Stomach (tissue), 9 donors: ENCODE results near the gene CUEDC2. TPM values are rescaled to one million over a fixed set of nuclear protein-coding genes. Genes with fewer than 3 reads are reported as not detected.
A peak's percentile ranks its signal among the peaks of the same experiment; 100 is the strongest.

Source experiments
- DNase-seq, 2 donors: peaks; one replicate each; pipeline versions ENCODE4 v3.0.0 to v3.0.0-alpha.2; 2013 to 2019
- H3K27ac ChIP-seq, 5 donors: fragments of 200-600 bp in 4 of 5; sonication (generic) in 4 of 5; one replicate each; pipeline ENCODE4 v1.5.1; 2013 to 2019; ENCODE audit warnings: mild to moderate bottlenecking in 1 of 5, moderate library complexity in 1 of 5
- H3K27me3 ChIP-seq, 3 donors: fragments of 200-600 bp; sonication (generic); one replicate each; pipeline ENCODE4 v1.5.1; 2017 to 2019; ENCODE audit warnings: mixed run types in 1 of 3
- H3K36me3 ChIP-seq, 4 donors: fragments of 200-600 bp; sonication (generic); 1 replicate in 3 of 4; 2 replicates in 1 of 4; pipeline ENCODE4 v1.5.1; 2016 to 2019
- H3K4me1 ChIP-seq, 4 donors: fragments of 200-600 bp; sonication (generic); one replicate each; pipeline ENCODE4 v1.5.1; 2016 to 2019
- H3K4me3 ChIP-seq, 4 donors: fragments of 200-600 bp; sonication (generic) in 3 of 4; one replicate each; pipeline ENCODE4 v1.5.1; 2016 to 2019; ENCODE audit warnings: mild to moderate bottlenecking in 1 of 4
- H3K9me3 ChIP-seq, 4 donors: fragments of 200-600 bp; sonication (generic); one replicate each; pipeline ENCODE4 v1.5.1; 2016 to 2019
- CTCF ChIP-seq, 7 experiments: fragments of 450-650 bp in 4 of 7; fragments of 200-600 bp in 3 of 7; sonication (generic) in 3 of 7; IDR thresholded peaks; one replicate each; pipeline ENCODE4 v1.5.1; 2016 to 2019; ENCODE audit warnings: antibody characterized with exemption in 7 of 7, control low read depth in 2 of 7, mild to moderate bottlenecking in 1 of 7
- EP300 ChIP-seq: sonication (generic); formaldehyde crosslinking; IDR thresholded peaks from one replicate; pipeline ENCODE4 v1.6.1; 2017; ENCODE audit warnings: antibody characterized with exemption
- POLR2A ChIP-seq, 4 donors: fragments of 450-650 bp; IDR thresholded peaks; one replicate each; pipeline ENCODE4 v1.6.1; 2016; ENCODE audit warnings: antibody characterized with exemption in 4 of 4, control low read depth in 2 of 4, mild to moderate bottlenecking in 1 of 4, moderate library complexity in 1 of 4
- POLR2AphosphoS5 ChIP-seq, 3 donors: sonication (generic); formaldehyde crosslinking; IDR thresholded peaks; one replicate each; pipeline ENCODE4 v1.6.1; 2016; ENCODE audit warnings: antibody characterized with exemption in 3 of 3
- WGBS, 5 donors: extraction: QIAGEN DNeasy Blood & Tissue Kit in 3 of 5; methylation state at CpG; one replicate each; pipeline versions ENCODE4 v1.1.5 to v1.1.7; 2013 to 2018; 5-methylcytosine and 5-hydroxymethylcytosine counted together
- intact Hi-C: fragments of 100-400 bp; cut with DNase I; formaldehyde crosslinking; loops from one replicate; pipeline ENCODE4 v1.15.1; 2023; ENCODE audit warnings: low total_unique reads
- polyA plus RNA-seq, 3 donors: library from polyadenylated mRNA; stranded (reverse); fragments of 200-250 nt; gene quantifications; one replicate each; pipeline ENCODE4 v1.2.3, GENCODE V29; 2013
- total RNA-seq, 5 donors: library from RNA; depleted of rRNA; stranded (reverse); fragments of >200 nt; gene quantifications; one replicate each; pipeline versions ENCODE4 v1.1.0 to v1.2.3, GENCODE V29; 2014 to 2016
- donor health status: healthy with polysubstance abuse.
- donor health status: Bipolar disorder and iron deficiency.
- donor health status: healthy.

CUEDC2 gene
- total and polyA plus RNA-seq, 8 donors = 15.9 to 145 (median 41.2) TPM

GRCh38 chr10:102465466-102465865 is 33.1 kb upstream of the CUEDC2 start:
- intact Hi-C loops = no loop called here
- DNase-seq = no peak
- Histone ChIP-seq H3K27ac (no peak overlapping the region), H3K36me3 (peaks cover 0 to 10% (median under 1%) of the 10 kb centered on the region in 4 donors), H3K4me3 (no peak overlapping the region), H3K9me3 (no peaks in the 10 kb centered on the region), H3K27me3 (no peaks in the 10 kb centered on the region), H3K4me1 (peaks cover 10 to 54% (median 36%) of the 10 kb centered on the region in 4 donors)
- TF ChIP-seq CTCF (IDR thresholded peaks at IDR 0.05) = no peak
- no peak for TF ChIP-seq EP300
- TF ChIP-seq POLR2AphosphoS5 (IDR thresholded peaks at IDR 0.05) = no peak
- TF ChIP-seq POLR2A (IDR thresholded peaks at IDR 0.05) = no peak
- WGBS, 5 donors = 59 to 70% (median 66%) methylated on average over 3 of the region's 3 CpGs

DNA sequence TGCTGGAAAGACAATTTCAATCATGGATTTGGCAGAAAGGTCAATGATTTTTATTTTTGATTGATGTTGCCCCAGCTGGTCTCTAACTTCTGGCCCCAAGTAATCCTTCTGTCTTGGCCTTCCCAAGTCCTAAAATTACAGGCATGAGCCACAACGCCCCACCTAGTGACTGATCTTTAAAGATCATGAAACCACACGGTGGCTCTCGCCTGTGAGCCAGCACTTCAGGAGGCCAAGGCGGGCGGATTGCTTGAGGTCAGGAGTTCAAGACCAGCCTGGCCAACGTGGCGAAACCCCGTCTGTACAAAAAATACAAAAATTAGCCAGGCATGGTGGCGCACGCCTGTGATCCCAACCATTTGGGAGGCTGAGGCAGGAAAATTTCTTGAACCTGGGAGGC is 31.6 kb upstream of the CUEDC2 start:
- TF ChIP-seq CTCF (IDR thresholded peaks at IDR 0.05) = no peak
- no peak for TF ChIP-seq POLR2A (IDR thresholded peaks at IDR 0.05)
- no peak for TF ChIP-seq EP300
- TF ChIP-seq POLR2AphosphoS5 (IDR thresholded peaks at IDR 0.05) = no peak
- no peaks in the 10 kb centered on the region for H3K36me3 ChIP-seq
- WGBS, 5 donors = 81 to 84% (median 82%) methylated on average over 10 of the region's 10 CpGs

GRCh38 chr10:102462512-102463054 is 30.2 kb upstream of the CUEDC2 start:
- no peak overlapping the region for H3K27ac ChIP-seq
- DNase-seq = no peak
- H3K4me1 ChIP-seq = peaks cover 10 to 37% (median 25%) of the 10 kb centered on the region in 4 donors
- no peaks in the 10 kb centered on the region for H3K27me3 ChIP-seq
- no peaks in the 10 kb centered on the region for H3K36me3 ChIP-seq
- intact Hi-C loops = no loop called here
- no peaks in the 10 kb centered on the region for H3K9me3 ChIP-seq
- 65 to 75% (median 67%) methylated on average over 6 of the region's 6 CpGs for WGBS, 5 donors
- no peak for TF ChIP-seq EP300
- peak overlapping the region in 2 of 4 donors; percentile 13 to 29 for H3K4me3 ChIP-seq

More for the DNA sequence above, 31.6 kb upstream of the CUEDC2 start:
- Histone ChIP-seq H3K9me3 (no peaks in the 10 kb centered on the region), H3K4me1 (peaks cover 10 to 51% (median 36%) of the 10 kb centered on the region in 4 donors), H3K27me3 (no peaks in the 10 kb centered on the region), H3K4me3 (no peak overlapping the region), H3K27ac (no peak overlapping the region)
- DNase-seq = no peak
- intact Hi-C loops = no loop called here

DNA sequence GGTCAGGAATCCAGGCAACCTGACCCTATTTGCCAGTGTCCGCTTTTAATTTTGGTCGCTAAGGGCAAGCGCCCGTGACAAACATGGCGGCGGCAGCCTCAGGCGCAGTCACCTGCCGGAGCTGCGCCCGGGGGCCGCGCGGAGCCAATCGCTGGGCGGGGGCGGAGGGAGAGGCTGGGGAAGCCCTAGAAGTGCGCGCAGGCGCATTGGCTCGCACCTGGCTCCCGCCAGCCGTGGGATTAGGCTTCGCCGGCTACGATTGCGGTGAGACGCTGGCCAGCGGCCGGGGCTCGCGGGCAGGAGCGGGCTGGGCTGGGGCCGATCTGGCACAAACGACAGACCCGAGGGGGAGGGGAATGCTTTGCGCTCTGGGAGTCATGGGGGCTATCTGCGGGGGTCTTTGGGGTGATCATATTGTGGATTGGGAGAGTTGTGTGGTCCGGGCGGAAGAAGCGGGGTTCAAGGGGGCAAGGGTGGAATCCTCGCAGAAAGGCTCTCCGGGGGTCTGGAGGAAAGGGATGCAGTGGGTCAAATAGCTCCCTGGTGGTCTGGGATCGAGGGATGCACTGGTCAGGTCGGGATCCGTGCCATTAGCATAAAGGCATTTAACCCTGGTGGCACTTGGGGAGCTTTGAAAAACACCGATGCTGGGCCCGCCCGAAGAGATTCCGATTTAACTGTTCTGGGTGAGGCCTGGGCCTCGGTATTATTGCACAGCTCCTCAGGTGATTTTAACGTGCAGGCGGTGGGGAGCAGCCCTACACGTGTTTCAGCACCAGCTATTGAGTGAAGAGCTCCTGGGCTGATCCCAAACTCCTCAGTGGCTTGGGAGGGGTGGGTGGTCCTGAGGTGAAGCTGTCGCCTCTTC is 29.0 kb upstream of the CUEDC2 start:
- no peak for TF ChIP-seq EP300
- peak; percentile 56 to 93 (median 76) for TF ChIP-seq POLR2AphosphoS5 (IDR thresholded peaks at IDR 0.05)
- TF ChIP-seq POLR2A (IDR thresholded peaks at IDR 0.05) = peak in 1 of 4 donors; percentile 31
- TF ChIP-seq CTCF (IDR thresholded peaks at IDR 0.05) = no peak
- Histone ChIP-seq H3K27me3 (no peaks in the 10 kb centered on the region), H3K9me3 (no peaks in the 10 kb centered on the region), H3K4me3 (peak overlapping the region; percentile 52 to 67 (median 58)), H3K36me3 (no peaks in the 10 kb centered on the region), H3K27ac (peak overlapping the region; percentile 32 to 71 (median 64)), H3K4me1 (peaks cover 10 to 32% (median 25%) of the 10 kb centered on the region in 4 donors)
- 2 to 6% (median 3%) methylated on average over 40 to 54 of the region's 54 CpGs for WGBS, 5 donors
- intact Hi-C loops = no loop called here
- peak; percentile 97 to 98 for DNase-seq
